Urinary bladder (tissue), 4 donors: Measurements from ENCODE around the gene EIF2AK3. TPM values are rescaled to one million over a fixed set of nuclear protein-coding genes. Genes with fewer than 3 reads are reported as not detected.

Source experiments
- DNase-seq: peaks from one replicate; pipeline ENCODE4 v3.0.0-alpha.2; 2015; ENCODE audit errors: extremely low spot score
- H3K27ac ChIP-seq: one replicate; pipeline ENCODE4 v1.5.1; 2013; ENCODE audit warnings: low read depth, mild to moderate bottlenecking, moderate library complexity
- H3K36me3 ChIP-seq: one replicate; pipeline ENCODE4 v1.6.1; 2013; ENCODE audit warnings: mild to moderate bottlenecking, moderate library complexity; ENCODE audit not compliant: insufficient read depth
- H3K4me1 ChIP-seq: one replicate; pipeline ENCODE4 v1.6.1; 2013; ENCODE audit warnings: mild to moderate bottlenecking, moderate library complexity; ENCODE audit not compliant: insufficient read depth
- H3K4me3 ChIP-seq: one replicate; pipeline ENCODE4 v1.5.1; 2013; ENCODE audit warnings: low read depth, low read length
- WGBS: extraction: QIAGEN DNeasy Blood & Tissue Kit; methylation state at CpG from one replicate; pipeline ENCODE4 v1.1.7; 2013; 5-methylcytosine and 5-hydroxymethylcytosine counted together
- polyA plus RNA-seq: library from polyadenylated mRNA; stranded (reverse); fragments of 200-250 nt; gene quantifications from one replicate; pipeline ENCODE4 v1.2.3, GENCODE V29; 2013
- total RNA-seq: library from RNA; depleted of rRNA; stranded (reverse); fragments of >200 nt; gene quantifications from one replicate; pipeline ENCODE4 v1.2.3, GENCODE V29; 2014
- donor health status: healthy with polysubstance abuse.
- donor health status: healthy.

EIF2AK3 gene
- total and polyA plus RNA-seq, 2 donors, result 12.5 to 64.5 TPM

DNA sequence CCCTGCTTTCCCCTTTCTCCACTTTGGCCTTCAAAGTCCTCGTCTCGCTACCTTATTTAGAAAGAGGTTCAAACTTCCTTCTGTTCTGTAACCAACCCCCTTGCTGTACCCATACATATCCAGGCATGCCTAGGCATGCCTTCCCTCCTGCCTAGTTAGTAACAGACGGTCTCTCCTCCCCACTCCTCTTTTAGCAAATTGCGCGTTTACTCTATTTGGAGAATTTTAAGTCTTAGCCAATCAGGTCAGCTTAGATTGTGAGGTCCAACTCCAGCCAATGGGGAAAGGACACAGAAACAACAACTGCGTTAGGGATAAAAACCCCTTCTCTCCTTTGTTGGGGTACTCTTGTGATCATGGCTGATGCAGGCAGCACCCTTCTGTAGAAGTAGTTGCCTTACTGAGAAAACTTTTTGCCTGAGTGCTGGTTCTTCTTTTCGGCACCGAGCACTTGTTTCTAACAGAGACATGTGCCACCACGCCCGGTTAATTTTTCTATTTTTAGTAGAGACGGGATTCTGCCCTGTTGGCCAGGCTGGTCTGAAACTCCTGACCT is 88.8 kb downstream of the EIF2AK3 start:
- Histone ChIP-seq H3K4me3 (no peak overlapping the region), H3K4me1 (no peaks in the 10 kb centered on the region), H3K27ac (no peak overlapping the region), H3K36me3 (no peaks in the 10 kb centered on the region)
- DNase-seq, result no peak
- WGBS, result 92% methylated on average over 11 of the region's 11 CpGs

DNA sequence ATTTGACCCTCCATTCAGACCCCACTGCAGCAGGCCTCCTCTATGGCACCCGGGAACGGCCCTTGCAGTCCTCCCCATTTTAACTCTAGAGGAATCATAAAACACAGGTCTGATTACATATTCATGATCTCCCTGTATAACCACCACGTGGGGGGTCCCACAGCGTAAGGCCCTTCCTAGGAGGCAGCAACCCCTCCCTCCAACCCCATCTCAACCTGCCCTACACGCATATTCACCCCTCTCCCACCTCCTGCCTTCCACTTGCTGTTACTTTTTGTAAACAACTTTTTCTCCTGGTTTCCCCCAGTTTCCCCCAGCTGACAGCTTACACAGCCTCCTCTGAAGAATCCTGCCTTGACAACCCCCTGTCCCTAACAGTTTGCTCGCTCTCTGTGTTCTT is 89.6 kb downstream of the EIF2AK3 start:
- Histone ChIP-seq H3K4me1 (no peaks in the 10 kb centered on the region), H3K4me3 (no peak overlapping the region), H3K27ac (no peak overlapping the region), H3K36me3 (no peaks in the 10 kb centered on the region)
- DNase-seq, result no peak
- WGBS, result 38% methylated on average over 6 of the region's 6 CpGs

DNA sequence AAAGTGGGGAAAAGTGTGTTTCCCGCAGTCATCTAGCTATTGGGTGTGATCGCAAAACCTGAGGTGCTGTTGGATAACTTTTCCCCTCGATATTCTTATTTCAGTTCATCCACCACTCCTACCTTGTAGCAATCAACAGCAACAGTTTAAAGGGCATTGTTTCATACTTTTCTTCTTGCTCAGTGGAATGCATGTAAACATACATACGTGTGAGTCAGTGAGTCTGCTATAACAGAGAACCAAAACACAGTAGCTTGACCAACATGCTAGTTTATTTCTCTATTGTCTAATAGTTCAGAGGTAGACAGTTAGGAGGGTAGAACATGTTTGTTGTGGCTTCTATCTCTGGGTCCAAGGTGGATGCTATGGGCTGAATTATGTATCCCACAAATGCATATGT is 97.2 kb downstream of the EIF2AK3 start:
- no peak for DNase-seq
- Histone ChIP-seq H3K36me3 (no peaks in the 10 kb centered on the region), H3K4me1 (no peaks in the 10 kb centered on the region), H3K27ac (no peak overlapping the region), H3K4me3 (no peak overlapping the region)
- 82% methylated on average over 4 of the region's 4 CpGs for WGBS

DNA sequence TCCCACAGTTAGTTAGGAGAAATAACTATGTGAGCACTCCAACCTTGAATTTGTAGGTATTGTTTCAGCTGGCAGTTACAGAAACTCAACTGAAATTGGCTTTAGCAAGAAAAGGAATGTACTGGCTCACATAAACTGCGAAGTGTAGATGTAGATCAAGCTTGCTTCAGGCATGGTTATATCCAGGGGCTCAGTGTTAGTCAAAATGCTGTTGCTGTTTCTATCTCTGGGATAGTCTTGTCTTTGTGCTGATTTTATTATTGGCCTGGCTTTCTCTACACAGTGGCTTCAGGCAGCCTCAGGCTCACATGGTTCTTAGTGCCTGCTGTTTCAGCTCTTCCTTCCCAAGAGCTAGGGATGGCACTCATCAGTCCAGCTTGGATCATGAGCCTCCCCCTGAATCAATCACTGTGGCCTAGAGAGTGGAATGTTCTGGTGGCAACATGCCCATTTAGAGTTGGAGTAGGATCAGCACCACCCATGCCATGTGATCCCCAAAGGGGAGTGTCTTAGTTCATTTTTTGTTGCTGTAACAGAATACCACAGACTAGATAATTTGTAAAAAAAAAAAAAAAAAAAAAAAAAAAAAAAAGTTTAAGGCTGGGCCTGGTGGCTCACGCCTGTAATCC is 105.7 kb downstream of the EIF2AK3 start:
- no peak for DNase-seq
- no peaks in the 10 kb centered on the region for H3K36me3 ChIP-seq
- no peaks in the 10 kb centered on the region for H3K4me1 ChIP-seq
- no peak overlapping the region for H3K27ac ChIP-seq
- no peak overlapping the region for H3K4me3 ChIP-seq
- WGBS, result 84% methylated on average over 2 of the region's 2 CpGs

DNA sequence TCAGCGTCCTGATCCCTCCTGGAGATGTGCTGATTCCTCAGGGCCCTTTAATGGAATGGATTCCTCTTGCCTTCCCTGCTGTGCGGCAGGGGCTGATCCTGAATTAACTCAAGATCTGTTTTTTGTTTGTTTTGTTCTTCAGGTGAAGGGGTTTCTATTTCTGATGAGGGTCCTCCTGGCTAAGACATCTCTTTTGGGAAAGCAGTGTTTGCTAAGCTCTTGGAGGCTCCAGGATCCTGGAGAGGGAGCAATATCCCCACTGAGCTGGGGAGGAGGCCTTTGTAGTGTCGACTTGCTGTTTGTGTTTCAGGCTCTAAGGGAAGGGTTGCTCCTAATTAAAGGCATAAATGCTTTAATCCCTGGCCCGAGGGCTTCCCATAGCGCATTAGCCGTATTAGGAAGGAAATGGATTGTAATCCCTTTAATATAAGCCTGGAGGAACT is 109.5 kb downstream of the EIF2AK3 start:
- no peak for DNase-seq
- H3K36me3 ChIP-seq, result no peaks in the 10 kb centered on the region
- no peaks in the 10 kb centered on the region for H3K4me1 ChIP-seq
- WGBS, result 25% methylated on average over 6 of the region's 6 CpGs
- no peak overlapping the region for H3K27ac ChIP-seq
- no peak overlapping the region for H3K4me3 ChIP-seq

Other genes starting within 250 kb of the EIF2AK3 start
- not detected for gene FOXI3, start 174.8 kb downstream of the EIF2AK3 start, total RNA-seq
- gene FOXI3, start 174.8 kb downstream of the EIF2AK3 start, polyA plus RNA-seq, result not detected
- gene RPIA, start 64.2 kb upstream of the EIF2AK3 start, total RNA-seq, result 13.7 TPM
- 13.7 TPM for gene RPIA, start 64.2 kb upstream of the EIF2AK3 start, polyA plus RNA-seq